Thoracic aorta (tissue), 2 donors: ENCODE data around the gene KIF18A. TPM values are rescaled to one million over a fixed set of nuclear protein-coding genes. Genes with fewer than 3 reads are reported as not detected.
"Not testable (repeated sequence)": the region's sequence is repeated elsewhere in the genome, so short reads cannot be mapped to it uniquely, and the experiment has no call there.

Source experiments
- ATAC-seq: fragments of 150-250 bp; one replicate; pipeline ENCODE4 v1.8.0; 2017; ENCODE audit warnings: low read depth; ENCODE audit not compliant: insufficient number of reproducible peaks, low FRiP score
- DNase-seq: peaks from one replicate; pipeline ENCODE4 v3.0.0-alpha.2; 2020; ENCODE audit warnings: low spot score
- H3K27ac ChIP-seq, 2 donors: fragments of 200-600 bp; sonication (generic); 1 replicate in 1 of 2; 2 replicates in 1 of 2; pipeline ENCODE4 v1.5.1; 2016; ENCODE audit warnings: mild to moderate bottlenecking in 2 of 2, moderate library complexity in 2 of 2
- H3K27me3 ChIP-seq: fragments of 200-600 bp; sonication (generic); replicated peaks from 2 replicates; pipeline ENCODE4 v1.6.0; 2016; ENCODE audit warnings: mild to moderate bottlenecking; ENCODE audit not compliant: insufficient read depth
- H3K36me3 ChIP-seq: fragments of 200-600 bp; sonication (generic); one replicate; pipeline ENCODE4 v1.5.1; 2016
- H3K4me1 ChIP-seq, 2 donors: fragments of 200-600 bp; sonication (generic); 1 replicate in 1 of 2; 2 replicates in 1 of 2; pipeline versions ENCODE4 v1.5.1 to v1.6.0; 2016; ENCODE audit warnings: low read depth in 2 of 2, mild to moderate bottlenecking in 1 of 2; ENCODE audit not compliant: control insufficient read depth in 1 of 2
- H3K4me3 ChIP-seq: fragments of 200-600 bp; sonication (generic); 2 replicates; pipeline ENCODE4 v1.5.1; 2016; ENCODE audit warnings: mild to moderate bottlenecking
- H3K9me3 ChIP-seq: fragments of 200-600 bp; sonication (generic); 2 replicates; pipeline ENCODE4 v1.5.1; 2016
- total RNA-seq, 2 donors: library from RNA; depleted of rRNA; stranded (reverse); fragments of >200 nt; gene quantifications; one replicate each; pipeline versions ENCODE4 v1.1.0 to v1.2.3, GENCODE V29; 2016
- TF ChIP-seq, protein P1 (sequence below): fragments of 200-600 bp; sonication (generic); IDR thresholded peaks from one replicate; pipeline ENCODE4 v1.5.1; 2019; ENCODE audit warnings: antibody characterized with exemption

KIF18A gene
- total RNA-seq, 2 donors from 2014 or later, result 0.28 TPM; not detected in 1

GRCh38 chr11:28089378-28089777, 18.6 kb downstream of the KIF18A start:
- Histone ChIP-seq H3K4me3 (no peak overlapping the region), H3K9me3 (no peaks in the 10 kb centered on the region), H3K4me1 (no peaks in the 10 kb centered on the region), H3K27ac (no peak overlapping the region), H3K36me3 (no peaks in the 10 kb centered on the region), H3K27me3 (no peaks in the 10 kb centered on the region)
- DNase-seq (no peak), ATAC-seq (no peak)
- TF ChIP-seq, protein P1, sequence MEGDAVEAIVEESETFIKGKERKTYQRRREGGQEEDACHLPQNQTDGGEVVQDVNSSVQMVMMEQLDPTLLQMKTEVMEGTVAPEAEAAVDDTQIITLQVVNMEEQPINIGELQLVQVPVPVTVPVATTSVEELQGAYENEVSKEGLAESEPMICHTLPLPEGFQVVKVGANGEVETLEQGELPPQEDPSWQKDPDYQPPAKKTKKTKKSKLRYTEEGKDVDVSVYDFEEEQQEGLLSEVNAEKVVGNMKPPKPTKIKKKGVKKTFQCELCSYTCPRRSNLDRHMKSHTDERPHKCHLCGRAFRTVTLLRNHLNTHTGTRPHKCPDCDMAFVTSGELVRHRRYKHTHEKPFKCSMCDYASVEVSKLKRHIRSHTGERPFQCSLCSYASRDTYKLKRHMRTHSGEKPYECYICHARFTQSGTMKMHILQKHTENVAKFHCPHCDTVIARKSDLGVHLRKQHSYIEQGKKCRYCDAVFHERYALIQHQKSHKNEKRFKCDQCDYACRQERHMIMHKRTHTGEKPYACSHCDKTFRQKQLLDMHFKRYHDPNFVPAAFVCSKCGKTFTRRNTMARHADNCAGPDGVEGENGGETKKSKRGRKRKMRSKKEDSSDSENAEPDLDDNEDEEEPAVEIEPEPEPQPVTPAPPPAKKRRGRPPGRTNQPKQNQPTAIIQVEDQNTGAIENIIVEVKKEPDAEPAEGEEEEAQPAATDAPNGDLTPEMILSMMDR, result no peak

DNA sequence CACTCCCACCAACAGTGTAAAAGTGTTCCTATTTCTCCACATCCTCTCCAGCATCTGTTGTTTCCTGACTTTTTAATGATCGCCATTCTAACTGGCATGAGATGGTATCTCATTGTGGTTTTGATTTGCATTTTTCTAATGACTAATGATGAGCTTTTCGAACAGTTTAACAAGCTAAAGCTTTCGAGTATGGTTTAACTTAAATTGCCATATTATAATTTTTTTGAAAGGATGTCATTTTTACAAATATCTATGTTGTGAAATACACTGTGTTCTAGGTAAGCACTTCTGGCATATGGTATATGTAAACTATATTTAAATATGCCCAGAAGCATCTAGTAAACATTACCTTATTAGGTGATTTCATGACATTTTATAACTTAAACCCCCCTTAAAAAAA, 20.3 kb downstream of the KIF18A start:
- not testable (repeated sequence) for H3K9me3 ChIP-seq, H3K27ac ChIP-seq, DNase-seq, ATAC-seq, H3K4me1 ChIP-seq, H3K4me3 ChIP-seq, H3K27me3 ChIP-seq, H3K36me3 ChIP-seq

GRCh38 chr11:28087192-28087591, 20.8 kb downstream of the KIF18A start:
- ATAC-seq, H3K36me3 ChIP-seq, H3K4me3 ChIP-seq, H3K4me1 ChIP-seq, DNase-seq, H3K27me3 ChIP-seq, H3K9me3 ChIP-seq, H3K27ac ChIP-seq: not testable (repeated sequence)

GRCh38 chr11:28086569-28086968, 21.4 kb downstream of the KIF18A start:
- TF ChIP-seq, protein P1, result no peak
- no peaks in the 10 kb centered on the region for H3K4me1 ChIP-seq
- H3K9me3 ChIP-seq, result no peaks in the 10 kb centered on the region
- H3K4me3 ChIP-seq, result no peak overlapping the region
- no peak for ATAC-seq
- H3K27me3 ChIP-seq, result no peaks in the 10 kb centered on the region
- no peak overlapping the region for H3K27ac ChIP-seq
- H3K36me3 ChIP-seq, result no peaks in the 10 kb centered on the region
- DNase-seq, result no peak

DNA sequence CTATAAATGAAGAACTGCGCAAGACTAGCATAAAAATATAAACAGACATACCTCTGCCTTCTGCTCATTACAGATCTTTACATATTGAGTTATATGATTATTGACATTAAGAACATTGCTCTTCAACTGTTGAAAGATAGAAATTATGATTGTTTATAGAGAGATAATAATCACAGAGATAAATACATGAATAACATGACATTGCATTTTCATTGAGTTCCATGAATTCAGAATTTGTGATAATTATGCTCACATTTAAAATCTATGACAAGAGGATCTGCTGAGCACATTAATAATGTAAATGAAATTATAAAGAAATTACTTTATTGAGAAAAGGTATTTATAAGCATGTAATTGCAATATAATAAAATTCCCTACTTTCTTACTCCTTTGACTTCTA, 24.8 kb downstream of the KIF18A start:
- Histone ChIP-seq H3K27me3 (no peaks in the 10 kb centered on the region), H3K36me3 (no peaks in the 10 kb centered on the region), H3K4me1 (no peaks in the 10 kb centered on the region), H3K4me3 (no peak overlapping the region), H3K27ac (no peak overlapping the region), H3K9me3 (no peaks in the 10 kb centered on the region)
- DNase-seq (no peak), ATAC-seq (no peak)
- TF ChIP-seq, protein P1, result no peak

GRCh38 chr11:28077521-28077920, 30.4 kb downstream of the KIF18A start:
- H3K4me3 ChIP-seq, result no peak overlapping the region
- TF ChIP-seq, protein P1, result no peak
- H3K36me3 ChIP-seq, result no peaks in the 10 kb centered on the region
- H3K27ac ChIP-seq, result no peak overlapping the region
- H3K4me1 ChIP-seq, result no peaks in the 10 kb centered on the region
- no peaks in the 10 kb centered on the region for H3K27me3 ChIP-seq
- DNase-seq, result no peak
- no peaks in the 10 kb centered on the region for H3K9me3 ChIP-seq
- no peak for ATAC-seq
